Measurements from ENCODE around the gene AXIN1.
"Not testable (repeated sequence)": the region's sequence is repeated elsewhere in the genome, so short reads cannot be mapped to it uniquely, and the experiment has no call there.

AXIN1 gene

DNA sequence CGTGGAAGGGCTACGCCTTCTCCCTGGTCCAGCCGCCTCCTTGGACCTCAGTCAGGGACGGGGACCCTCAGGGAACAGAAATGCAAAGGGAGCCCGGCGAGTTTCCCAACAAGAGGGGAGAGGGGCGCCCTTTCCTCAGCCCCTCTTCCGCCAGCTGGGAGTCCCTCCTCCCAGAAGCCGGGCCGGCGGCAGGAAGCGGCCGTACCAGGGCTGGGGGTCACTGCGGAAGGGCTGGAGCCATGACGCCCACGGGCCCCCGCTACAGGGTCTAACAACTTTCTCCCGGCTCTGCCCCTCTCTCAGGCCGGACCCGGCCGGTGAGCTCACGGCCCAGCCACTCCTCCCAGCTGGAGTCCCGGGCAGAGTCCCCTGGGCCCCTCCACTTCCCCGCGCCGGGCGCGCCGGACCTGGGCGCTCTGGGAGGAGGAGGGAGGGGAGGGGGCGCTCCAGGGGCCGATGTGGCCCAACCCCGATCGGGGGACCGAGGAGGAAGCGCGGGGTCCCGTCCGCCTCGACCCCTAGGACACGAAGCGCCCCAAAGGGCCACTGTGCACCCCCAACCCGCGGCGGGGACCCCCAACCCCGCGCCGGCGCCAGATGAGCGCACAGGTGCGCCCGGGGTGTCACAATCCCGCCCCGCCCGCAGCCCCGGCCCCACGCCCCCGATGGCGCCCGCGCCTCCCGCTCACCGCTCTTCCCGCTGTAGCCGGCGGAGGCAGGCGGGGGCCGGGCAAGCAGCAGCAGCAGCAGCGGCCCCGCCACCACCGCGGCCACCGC, 28.7 kb upstream of the AXIN1 start:
- no peak for DNase-seq (ENCODE audit: extremely low read depth in 1 of 2, low read depth in 1 of 2)

DNA sequence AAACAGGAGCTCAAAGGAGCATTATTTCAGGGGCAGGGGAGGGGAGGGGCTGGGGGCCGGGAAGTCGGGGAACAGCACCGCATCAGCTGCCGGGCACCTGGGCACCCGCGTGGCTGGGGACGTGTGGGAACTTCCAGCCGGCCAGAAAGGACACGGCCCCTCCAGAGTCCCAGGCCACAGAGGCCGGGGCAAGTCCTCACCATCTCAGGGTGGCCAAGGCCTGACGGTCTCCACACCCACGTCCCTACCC, 28.2 kb upstream of the AXIN1 start:
- DNase-seq (ENCODE audit: extremely low read depth in 1 of 2, low read depth in 1 of 2): no peak

DNA sequence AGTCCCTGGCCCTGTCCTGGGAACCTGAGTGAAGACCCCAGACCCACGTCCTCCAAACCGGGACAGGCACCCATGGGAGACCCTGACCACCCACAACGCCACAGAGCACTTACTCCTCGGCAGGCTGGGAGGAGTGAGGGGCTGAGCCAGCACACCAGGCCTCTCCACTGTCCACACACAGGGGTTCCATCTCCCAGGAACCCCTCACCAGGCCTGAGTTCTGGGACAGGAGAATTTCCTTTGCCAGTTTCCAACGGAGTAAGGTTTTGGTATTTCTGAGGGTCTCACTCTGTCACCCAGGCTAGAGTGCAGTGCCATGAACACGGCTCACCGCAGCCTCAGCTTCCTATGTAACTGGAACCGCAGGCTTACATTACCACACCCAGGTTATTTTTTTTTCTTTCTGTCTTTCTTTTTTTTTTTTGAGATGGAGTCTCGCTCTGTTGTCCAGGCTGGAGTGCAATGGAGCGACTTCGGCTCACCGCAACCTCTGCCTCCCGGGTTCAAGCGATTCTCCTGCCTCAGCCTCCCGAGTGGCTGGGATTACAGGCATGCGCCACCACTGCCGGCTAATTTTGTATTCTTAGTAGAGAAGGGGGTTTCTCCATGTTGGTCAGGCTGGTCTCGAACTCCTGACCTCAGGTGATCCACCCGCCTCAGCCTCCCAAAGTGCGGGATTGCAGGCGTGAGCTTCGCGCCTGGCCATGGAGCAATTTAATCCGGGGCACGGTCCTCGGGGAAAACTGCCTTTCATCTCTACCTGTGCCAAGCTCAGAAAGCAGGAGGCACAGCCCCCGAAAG, 27.6 kb upstream of the AXIN1 start:
- no peak for DNase-seq (ENCODE audit: extremely low read depth in 1 of 2, low read depth in 1 of 2)

DNA sequence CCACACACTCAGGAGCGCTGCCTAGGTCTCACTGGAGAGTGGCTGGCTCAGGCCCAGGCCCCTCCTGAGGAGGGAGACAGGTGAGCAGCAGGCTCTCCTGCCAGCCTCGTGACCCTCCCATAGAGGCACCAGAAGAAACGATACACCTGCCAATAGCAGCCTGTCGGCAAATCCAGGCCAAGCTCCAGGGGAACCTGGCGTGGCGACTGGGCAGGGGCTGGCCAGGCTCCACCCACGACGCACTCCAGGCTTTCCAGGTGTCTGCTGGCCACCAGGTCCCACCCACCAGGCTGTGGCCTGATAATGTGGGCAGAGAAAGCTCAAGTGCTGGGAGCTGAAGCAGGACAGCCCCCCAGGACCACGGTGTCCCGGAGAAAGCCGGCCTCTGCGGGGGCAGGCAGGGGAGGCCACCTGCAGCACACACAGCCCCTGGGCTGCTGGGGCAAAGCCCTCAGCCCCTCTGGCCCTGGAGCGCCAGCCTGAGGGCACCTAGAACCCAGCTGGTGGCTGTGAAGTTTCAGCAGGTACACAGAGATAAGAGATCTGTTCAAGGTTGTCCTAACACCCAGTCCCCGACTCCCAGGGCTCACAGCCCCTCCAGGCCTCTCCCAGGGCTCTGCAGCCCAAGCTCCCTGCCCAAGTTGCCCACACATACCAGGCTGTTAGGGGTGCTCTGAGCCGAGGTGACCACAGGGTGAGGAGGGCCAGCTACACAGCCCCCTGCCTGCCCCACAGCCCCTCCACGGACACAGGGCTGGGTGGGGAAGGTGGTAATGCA, 26.8 kb upstream of the AXIN1 start:
- DNase-seq (ENCODE audit: extremely low read depth in 1 of 2, low read depth in 1 of 2): no peak

DNA sequence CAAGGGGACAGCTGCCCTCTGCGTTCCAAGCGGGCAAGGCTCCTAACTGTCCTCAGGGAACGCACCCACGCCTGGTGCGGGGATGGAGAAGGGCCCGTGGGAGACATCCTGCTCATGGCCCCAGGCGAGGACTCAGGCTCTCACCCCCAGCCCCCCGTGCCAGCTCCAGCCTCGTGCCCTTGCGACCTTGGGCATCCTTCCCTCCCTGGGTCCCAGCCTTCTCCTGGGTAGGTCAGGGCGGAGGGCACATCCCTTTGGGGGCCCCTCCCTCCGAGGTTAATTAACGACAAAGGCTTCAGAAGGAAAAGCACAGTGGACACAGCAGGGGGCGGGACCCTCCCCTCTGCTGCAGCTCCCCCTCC, 26.3 kb upstream of the AXIN1 start:
- DNase-seq (ENCODE audit: extremely low read depth in 1 of 2, low read depth in 1 of 2): no peak

DNA sequence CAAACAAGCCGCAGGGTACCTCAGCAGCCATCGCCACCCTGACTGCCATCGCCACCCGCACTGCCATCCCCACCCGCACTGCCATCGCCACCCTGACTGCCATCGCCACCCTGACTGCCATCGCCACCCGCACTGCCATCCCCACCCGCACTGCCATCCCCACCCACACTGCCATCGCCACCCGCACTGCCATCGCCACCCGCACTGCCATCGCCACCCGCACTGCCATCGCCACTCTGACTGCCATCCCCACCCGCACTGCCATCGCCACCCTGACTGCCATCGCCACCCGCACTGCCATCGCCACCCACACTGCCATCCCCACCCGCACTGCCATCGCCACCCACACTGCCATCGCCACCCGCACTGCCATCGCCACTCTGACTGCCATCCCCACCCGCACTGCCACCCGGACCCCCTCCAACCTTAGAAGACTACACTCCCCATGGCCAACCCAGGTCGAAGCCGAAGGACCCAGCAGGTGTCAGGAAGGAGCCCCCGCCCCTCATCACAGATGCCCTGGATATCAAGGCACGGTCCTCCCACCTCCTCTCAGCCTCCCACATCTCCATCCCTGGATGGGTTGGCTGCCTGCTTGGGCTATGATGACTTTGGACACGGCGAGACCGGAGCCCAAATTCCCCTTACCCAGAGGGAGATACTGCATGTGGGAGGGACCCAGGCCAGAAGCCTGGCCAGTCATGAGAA, 25.7 kb upstream of the AXIN1 start:
- DNase-seq (ENCODE audit: extremely low read depth in 1 of 2, low read depth in 1 of 2): not testable (repeated sequence)

DNA sequence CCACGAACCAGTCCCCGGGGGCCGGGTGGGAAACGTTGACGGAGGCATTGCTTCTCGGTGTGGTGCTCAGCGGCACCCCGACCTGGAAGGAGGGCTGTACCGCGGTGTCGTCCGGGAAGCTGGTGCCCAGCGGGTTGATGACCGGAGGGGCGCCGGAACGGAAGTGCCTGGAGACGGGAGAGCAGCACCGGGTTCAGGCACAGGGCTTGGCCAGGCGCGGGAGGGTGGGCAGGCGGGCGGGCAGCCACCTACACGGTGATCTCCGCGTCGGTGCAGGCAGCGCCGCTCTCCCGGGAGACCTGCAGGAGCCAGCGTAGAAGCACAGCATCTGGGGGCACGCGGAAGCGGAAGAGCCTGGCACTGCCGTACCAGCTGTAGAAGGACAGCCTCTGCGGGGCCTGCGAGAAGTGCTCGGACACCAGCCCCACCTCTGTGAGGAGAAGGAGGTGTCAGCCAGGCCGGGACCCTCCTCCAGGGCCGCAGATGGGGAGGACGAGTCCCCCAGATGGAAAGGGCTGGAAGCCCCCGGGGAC, 25.0 kb upstream of the AXIN1 start:
- no peak for DNase-seq (ENCODE audit: extremely low read depth in 1 of 2, low read depth in 1 of 2)

DNA sequence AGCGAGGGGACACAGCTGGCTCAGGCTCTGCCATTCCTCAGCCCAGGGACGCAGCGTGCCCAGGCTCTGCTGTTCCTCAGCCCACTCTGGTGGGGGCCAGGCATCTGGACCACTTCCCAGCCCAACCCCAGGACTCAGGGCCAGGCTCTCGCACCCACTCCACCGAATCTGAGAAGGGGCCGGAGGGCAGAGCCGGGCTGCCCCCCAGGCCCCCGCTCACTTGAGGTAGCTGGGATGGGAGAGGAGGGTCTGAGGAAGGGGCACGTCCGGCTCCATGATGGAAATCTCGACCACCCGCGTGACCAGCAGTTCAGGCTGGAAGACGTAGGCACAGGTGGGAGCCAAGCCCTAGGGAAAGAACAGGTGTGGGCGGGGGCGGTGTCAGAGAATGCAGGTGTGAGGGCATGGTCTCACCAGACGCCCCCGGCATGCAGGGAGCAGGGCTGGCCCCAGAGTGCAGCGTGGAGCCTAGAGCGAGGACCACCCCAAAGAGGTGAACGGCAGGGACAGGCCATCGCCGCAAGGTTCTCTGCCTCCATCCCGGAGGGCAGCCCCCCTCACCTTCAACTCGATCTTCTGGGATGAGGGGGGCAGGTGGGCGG, 24.4 kb upstream of the AXIN1 start:
- no peak for DNase-seq (ENCODE audit: extremely low read depth in 1 of 2, low read depth in 1 of 2)

DNA sequence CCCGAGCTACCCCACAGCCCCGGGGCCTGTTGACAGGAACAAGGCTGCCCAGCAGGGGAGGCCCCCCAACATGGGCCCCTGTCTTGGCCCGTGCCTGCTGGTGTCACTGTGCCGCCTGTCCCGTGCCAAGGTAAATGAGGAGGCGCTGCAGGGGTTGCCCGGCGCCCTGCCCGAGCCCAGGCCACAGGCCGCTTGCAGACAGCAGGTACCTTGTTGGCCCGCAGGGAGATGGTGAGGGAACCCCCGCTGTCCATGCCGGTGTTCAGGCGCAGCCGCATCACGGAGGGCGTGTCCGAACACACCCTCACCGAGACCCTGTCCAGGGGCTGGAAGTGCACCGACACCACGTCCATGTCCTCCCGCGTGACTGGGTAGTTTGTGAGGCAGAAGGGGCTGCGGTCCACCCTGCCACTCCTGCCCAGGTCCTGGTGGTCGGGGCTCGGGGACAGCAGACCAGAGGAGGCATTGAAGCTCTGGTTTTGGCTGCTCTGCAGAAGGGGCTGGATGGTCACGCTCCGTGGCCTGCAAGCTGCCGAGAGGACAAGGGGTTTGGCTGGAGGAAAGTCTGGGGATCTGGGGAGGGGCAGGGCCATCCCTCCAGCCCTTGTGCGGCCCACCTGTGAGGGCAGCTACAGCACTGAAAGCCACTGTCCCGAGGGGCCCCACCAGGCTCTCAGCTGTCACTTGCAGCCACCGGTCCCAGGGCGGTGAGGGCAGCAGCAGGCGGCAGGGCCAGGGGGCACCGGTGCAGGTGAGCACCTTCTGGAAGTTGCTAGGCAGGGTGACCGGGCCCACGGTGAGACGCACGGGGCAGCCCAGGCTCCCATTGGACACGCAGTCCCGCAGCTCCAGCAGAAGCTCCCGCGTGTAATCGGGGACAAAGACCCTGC, 23.6 kb upstream of the AXIN1 start:
- no peak for DNase-seq (ENCODE audit: extremely low read depth in 1 of 2, low read depth in 1 of 2)

DNA sequence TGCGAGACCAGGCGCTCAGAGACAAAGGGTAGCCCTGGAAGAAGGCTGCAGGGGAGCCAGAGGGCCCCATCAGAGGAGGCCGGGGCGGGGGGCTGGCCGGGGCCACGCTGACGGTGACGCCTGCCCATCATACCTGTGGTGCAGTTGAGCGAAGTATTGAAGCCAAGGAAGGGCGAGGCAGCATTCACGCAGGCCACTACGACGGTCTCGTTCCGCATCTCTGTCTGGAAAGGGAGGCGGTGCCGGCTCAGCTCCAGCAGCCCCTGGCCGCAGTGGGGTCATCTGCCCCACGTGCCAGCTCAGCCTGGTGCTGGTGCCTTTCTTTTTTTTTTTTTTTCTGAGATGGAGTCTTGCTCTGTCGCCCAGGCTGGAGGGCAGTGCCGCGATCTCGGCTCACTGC, 22.7 kb upstream of the AXIN1 start:
- no peak for DNase-seq (ENCODE audit: extremely low read depth in 1 of 2, low read depth in 1 of 2)

DNA sequence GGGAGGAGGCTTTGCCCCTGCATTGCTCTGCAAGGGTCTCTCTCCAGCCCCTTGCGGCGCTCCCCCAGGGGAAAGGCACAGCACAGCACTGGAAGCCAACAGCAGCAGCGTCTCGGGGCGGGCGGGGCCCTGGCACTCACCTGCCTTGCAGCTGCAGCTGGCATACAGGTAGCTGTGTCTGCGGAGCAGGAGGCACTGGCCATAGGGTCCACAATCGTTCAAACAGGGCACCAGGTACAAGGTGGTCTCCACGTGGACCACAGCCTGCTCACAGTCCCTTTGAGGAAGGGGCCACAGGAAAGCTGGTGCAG, 22.0 kb upstream of the AXIN1 start:
- DNase-seq (ENCODE audit: extremely low read depth in 1 of 2, low read depth in 1 of 2): no peak

DNA sequence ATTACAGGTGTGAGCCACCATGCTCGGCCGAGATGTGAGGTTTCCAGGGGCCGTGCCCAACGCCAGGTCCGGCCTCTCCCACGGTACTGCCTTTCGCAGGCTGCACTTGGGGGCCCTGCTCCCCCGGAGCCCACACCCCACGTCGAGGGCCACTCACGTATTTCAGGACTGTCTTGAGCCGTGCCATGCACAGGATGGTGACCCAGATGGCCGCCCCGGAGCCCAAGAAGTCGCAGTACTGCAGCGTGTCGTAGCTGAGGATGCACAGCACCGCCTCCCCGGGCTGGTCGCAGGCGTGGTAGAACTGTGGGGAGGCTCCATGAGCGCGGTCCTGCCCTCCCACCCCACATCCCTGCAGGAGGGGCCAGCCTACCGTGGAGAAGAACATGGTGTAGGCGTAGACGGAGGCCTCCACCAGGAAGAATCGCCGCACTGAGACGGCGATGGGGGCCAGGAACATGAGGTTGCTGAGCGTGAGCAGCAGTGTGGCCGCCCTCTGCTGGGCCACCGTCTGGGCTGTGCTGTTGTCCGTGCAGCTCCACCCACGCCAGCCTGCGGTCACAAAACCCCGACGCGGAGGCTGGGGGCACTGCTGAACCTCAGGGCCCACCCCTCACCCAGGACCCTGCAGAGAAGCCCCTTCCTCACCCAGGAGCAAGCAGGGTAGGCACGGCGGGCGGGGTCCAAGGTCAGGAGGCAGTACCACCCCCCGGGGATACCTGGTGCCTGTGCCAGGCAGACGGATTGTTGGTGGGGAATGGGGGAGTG, 21.5 kb upstream of the AXIN1 start:
- no peak for DNase-seq (ENCODE audit: extremely low read depth in 1 of 2, low read depth in 1 of 2)

DNA sequence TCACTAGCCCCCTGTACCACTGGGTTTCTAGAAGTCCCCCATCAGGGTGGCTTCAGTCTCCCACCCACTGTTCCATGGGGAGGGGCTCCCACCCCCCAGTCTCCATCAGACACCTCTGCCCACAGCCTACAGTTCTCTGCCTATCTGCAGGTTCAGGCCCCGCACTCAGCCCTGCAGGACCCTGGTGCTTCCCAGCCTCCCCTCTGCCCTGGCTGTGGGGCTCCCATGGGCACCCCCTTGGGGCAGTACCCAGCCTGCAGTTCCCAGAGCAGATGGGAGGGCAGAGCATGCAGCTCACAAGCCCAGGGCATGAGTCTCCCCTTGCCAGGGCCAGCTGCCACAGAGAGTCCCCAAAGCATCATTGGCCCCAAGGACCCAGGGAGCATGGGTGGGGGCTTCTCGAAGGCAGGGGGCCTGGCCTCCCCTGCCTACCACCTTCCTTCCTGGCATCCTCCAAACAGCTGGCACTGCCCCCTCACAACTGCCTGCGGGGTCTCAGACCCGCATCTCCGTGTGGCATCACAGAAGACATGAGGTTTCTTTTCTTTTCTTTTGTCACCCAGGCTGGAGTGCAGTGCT, 20.6 kb upstream of the AXIN1 start:
- no peak for DNase-seq (ENCODE audit: extremely low read depth in 1 of 2, low read depth in 1 of 2)

DNA sequence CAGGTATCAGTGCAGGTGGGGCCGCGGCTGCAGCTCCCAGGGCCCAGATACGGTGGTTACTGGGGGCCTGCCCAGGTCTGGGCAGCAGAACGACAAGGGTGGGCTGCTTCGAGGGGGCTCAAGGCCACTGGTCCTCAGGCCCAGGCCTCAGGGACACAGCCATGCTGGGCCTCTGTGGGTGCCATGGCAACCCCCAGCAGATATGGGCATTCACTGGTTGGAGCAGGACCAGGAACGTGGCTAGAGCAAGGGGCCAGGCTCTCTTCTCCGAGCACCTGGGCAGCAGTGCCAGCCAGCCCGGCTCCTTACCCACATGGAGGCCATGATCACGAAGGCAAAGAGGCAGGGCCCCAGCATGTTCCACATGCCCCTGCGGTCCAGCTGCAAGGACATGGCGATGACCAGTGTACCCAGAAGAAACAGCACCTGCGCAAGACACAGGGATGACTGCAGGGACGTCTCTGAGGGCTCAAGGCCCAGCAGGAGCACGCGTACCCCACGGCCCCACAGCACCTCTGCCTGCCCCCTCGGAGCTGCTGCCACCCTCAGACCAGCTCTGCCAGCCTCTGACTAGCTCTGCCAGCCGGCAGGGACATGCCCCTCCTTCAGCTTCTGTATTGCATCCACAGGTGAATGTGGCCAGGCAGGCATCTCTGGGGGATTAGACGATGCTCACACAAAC, 19.9 kb upstream of the AXIN1 start:
- DNase-seq (ENCODE audit: extremely low read depth in 1 of 2, low read depth in 1 of 2): no peak

DNA sequence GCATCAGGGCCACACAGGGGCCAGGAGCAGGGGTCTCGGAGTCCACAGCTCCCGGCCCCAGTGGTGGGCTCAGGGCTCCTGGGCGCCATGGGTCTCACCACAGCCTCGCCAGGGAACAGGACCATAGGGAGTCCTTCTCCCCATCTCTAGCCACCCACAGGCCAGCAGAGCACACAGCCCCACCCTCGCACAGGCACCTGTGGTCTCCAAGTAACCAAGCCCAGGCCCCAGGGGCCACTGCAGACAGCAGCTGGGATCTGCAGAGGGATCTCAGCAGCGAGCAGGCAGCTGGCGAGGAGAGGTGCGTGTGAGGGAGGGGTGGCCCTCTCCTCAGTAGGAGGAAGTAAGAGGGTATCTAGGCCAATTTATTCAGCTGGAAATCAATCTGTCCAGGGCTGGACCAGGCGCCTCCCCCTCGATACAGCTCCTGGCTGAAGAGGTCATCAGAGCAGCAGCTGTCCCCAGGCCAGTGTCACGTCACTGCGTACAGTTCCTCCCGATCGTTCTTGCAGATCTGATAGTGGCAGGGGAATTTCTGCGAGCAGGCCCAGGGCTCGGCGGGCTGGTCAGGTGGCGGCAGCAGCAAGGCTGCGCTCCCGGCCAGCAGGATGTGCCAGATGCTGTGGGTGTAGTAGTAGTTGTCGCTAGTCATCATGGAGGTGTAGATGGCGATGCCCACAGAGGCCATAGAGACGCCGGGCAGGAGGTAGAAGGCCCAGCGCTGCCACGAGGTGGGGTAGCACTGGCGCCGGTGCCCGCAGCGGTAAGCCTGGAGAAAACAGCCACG, 19.2 kb upstream of the AXIN1 start:
- DNase-seq (ENCODE audit: extremely low read depth in 1 of 2, low read depth in 1 of 2): no peak

DNA sequence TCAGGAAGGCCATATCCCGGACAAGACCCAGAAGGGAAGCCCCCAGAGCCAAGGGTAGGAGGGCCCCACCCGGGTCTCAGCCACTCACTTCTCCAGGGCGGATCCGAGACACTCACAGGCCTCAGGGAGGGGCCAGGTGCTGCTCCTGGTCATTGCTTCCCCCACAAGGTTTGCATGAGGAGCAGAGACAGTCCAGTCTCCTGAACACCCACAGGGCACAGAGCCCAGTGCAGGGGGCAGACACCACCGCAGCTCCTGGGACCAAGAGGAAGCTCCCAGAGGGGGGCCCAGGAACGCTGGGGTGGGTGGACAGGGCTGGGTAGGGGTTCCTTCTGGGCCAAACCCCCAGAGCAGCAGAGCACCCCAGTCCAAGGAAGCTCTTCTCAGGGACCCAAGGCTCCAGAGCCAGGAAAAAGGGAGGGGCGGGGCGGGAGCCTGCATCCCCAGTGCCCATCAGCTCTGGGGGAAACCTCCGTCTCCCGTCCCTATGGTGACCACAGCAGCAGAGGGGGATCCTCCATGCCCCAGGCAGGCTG, 18.5 kb upstream of the AXIN1 start:
- DNase-seq (ENCODE audit: extremely low read depth in 1 of 2, low read depth in 1 of 2): no peak

DNA sequence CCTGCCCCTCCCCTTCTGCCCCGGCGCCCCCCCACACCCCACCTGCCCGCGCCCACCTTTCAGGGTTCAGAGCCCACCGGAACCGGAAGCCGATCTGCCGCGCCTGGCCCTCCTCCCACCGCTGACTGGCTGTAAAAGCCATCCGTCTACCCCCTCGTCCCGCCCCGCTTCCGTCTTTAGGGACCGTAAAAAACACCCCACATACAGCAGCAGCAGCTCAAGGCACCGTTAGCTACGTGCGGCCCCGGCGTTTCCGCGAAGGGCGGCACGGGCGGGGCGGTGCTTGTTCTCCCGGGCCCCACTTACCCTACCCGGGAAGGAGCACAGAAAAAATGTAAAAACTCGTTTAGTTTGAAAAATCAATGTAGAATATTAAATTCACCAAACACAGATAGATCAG, 17.9 kb upstream of the AXIN1 start, which contains the start of gene MRPL28:
TSS of gene MRPL28 (minus strand) at position 96 of the 400 bp plus-strand sequence. CDS start 320 bp downstream, outside the sequence.
- DNase-seq (ENCODE audit: extremely low read depth in 1 of 2, low read depth in 1 of 2): peak; percentile 83

All from activated CD8-positive, alpha-beta memory T cell treated with anti-CD3 and anti-CD28 coated beads for 1 hour (primary cell).